Cortex of kidney (tissue), 1 donor: ENCODE data around the gene AMY2B.
"Not testable (repeated sequence)": the region's sequence is repeated elsewhere in the genome, so short reads cannot be mapped to it uniquely, and the experiment has no call there.

ENCODE experiments used
- DNase-seq: peaks from one replicate; lab custom pipeline; 2025; lab: John Stamatoyannopoulos, UW

Gene AMY2B

DNA sequence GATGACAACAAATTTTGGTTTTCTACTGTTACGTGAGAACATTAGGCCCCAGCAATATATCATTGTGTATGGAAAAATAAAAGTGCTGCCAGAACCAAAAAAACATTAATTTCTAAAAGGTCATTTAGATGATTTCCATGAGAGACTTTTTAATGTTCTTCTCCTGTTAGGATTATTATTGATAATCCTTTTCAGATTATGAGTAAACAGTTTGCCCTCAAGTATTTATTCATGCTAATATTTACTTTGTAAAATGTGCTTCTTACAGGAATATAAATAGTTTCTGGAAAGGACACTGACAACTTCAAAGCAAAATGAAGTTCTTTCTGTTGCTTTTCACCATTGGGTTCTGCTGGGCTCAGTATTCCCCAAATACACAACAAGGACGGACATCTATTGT, at the start of gene AMY2B:
AMY2B (plus strand) TSS at position 301 of the 400 bp plus-strand sequence; CDS start at position 315, 14 bp downstream.
- DNase-seq, result not testable (repeated sequence)

- no peak for DNase-seq
Observed at GRCh38 chr1:103523346-103523745, 48.0 kb upstream of the AMY2B start.

DNA sequence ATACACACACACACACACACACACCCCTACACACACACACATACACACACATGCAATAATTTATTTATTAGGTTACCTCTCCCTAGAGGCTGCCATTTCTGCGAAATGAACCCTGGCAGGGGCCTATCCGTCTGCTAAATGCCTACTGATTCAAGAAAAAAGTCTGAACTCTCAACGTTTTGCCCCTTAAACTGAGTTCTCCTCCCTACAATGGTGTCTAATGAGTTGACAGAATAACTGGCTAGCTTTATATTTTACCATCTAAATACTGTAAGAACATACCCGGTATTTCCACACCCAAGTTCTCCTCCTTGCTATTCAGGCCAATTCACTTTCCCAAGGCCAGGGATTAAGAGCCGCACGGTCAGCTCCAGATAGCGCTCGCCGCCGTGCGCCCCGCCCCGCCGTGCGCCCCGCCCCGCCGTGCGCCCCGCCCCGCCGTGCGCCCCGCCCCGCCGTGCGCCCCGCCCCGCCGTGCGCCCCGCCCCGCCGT, 46.2 kb upstream of the AMY2B start:
- DNase-seq, result no peak

- DNase-seq, result no peak
Observed at GRCh38 chr1:103525607-103526507, 45.5 kb upstream of the AMY2B start, which contains the start of gene RNPC3. Gene RNPC3, plus strand, starts transcription at chr1:103525699. Its CDS starts 372 bp downstream, at chr1:103526071.

GRCh38 chr1:103527331-103527730, 44.1 kb upstream of the AMY2B start:
- DNase-seq, result no peak

- DNase-seq, result no peak
Observed at GRCh38 chr1:103529746-103530145, 41.6 kb upstream of the AMY2B start.

GRCh38 chr1:103538226-103538625, 33.2 kb upstream of the AMY2B start:
- DNase-seq, result no peak

DNA sequence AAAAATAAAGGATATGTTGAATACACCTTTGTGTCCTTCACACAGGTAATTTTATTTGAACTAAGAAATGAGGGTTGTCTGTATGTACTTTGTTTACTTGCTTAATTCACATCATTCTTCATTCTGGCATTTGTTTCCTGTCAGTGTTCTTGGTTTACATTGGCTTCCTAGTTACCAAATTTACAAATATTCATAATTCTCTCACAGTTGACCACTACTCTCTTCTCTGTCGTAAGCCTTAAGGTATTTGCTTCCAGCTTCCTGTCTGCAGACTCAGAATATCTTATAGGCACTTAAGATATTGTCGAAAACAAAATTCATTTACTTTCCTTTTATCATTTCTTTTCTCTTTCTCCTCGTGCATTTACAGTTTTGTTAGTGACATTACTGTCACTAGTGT, 30.0 kb upstream of the AMY2B start:
- DNase-seq, result no peak

GRCh38 chr1:103546496-103546895, 24.9 kb upstream of the AMY2B start:
- DNase-seq, result no peak

GRCh38 chr1:103547840-103548239, 23.5 kb upstream of the AMY2B start:
- DNase-seq, result no peak

DNA sequence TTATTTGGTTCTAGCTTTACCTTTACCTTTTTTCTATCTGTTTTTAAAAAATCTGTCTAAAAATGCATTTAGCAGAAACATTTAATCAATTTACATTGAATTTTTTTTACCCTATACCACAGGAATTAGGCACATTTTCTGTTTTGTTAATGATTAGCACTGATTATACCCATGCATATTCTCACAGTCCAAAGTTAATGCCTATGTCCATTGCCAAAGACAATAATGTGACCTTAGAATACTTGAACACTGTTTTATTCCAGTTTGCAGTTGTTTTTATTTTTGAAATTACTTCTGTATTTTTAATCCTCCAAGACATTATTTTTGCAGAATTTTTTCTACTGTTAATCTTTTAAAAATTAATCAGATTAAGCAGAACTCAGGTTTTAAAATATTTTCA, 11.0 kb upstream of the AMY2B start:
- no peak for DNase-seq

- not testable (repeated sequence) for DNase-seq
Observed at GRCh38 chr1:103561124-103561523, 10.3 kb upstream of the AMY2B start.

DNA sequence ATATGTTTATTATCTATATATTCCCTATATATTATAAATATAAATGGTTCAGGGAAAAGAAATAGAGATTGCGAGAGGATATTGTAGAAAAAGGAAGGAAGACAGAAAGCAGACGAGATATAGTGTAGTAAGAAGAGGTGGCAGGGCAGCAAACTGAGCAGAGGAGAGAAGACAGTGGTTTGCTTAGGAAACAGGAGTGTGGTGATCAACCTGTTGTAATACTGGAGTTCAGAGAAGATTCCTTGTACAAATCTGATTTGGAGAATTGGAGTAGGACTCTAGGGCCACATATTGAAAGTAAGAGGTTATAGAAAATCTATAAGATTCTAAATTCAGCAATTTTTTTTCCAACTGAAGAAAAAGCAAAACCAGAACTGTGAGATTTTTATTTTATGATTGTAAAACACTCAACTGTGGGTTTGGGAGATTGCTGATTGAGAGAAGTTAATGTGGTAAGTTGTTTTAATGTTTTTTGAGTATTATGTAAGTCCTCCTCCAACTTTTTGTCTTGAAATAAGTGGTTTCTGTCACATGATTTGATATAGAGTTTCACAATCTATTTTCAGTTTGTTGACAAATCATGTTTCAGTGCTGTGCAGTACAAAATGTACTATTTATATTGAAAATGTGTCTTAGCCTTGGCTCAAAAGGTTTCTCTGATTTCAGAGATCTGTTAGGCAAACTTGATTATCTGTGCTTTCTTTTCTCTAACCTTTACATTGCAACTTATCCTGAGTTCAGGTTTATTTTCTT, 9.6 kb upstream of the AMY2B start:
- DNase-seq, result no peak

- DNase-seq, result no peak
Observed at GRCh38 chr1:103563056-103563455, 8.3 kb upstream of the AMY2B start.

DNA sequence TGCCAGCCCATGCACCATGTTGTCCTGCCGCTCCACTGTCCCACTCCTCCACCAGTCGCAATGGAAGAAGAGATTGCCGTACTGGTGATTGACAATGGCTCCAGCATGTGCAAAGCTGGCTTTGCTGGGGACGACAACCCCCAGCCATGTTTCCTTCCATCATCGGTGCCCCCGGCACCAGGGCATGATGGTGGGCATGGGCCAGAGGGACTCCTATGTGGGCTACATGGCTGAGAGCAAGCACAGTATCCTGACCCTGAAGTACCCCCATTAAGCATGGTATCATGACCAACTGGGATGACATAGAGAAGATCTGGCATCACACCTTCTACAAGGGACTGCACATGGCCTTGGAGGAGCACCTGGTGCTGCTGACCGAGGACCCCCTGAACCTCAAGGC, 1.9 kb upstream of the AMY2B start:
- no peak for DNase-seq

- DNase-seq, result no peak
Observed at GRCh38 chr1:103576065-103576464, 4.7 kb downstream of the AMY2B start.

- not testable (repeated sequence) for DNase-seq
Observed at GRCh38 chr1:103576784-103577183, 5.4 kb downstream of the AMY2B start.

GRCh38 chr1:103582464-103582863, 11.1 kb downstream of the AMY2B start:
- DNase-seq, result no peak

GRCh38 chr1:103583887-103584286, 12.5 kb downstream of the AMY2B start:
- no peak for DNase-seq

DNA sequence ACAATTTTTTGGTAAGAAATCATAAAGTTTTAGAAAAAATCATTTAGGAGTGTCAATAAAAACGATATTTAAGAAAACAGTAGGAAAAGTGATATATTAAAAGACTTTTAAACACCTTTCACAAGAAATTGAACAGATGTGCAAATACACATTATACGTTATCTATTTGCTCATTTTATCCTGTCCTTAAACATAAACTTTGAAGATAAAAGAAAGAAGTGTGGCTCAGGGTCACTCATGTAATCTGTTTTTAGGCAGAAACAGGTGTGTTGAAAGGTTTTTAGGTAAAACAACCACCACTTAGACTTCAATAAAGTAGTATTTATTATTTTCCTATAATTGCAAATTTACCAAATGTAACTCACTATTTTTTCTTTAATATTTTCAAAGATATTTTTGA, 13.1 kb downstream of the AMY2B start:
- DNase-seq, result no peak

DNA sequence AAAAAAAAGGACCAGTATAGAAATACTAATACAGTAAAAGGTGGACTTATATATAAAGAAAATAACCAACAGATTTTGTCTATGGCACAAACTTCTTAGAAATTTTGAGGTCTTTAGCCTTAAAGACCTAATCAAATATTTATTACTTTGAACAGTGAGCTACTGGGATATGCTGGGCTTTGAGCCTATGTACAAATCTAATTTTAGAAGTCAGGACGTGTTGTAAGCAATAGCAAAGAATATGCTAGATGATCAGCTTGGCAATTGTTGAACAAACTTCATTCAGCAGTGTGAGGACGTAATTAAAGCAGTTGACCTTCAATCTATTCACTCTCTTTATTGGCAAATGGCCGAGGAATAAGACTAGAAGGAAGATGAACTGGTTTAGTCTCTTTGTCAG, 31.4 kb downstream of the AMY2B start:
- not testable (repeated sequence) for DNase-seq

GRCh38 chr1:103616362-103616761, 45.0 kb downstream of the AMY2B start:
- DNase-seq, result no peak

GRCh38 chr1:103616994-103617477, 45.6 kb downstream of the AMY2B start, which contains the start of gene AMY2A:
Gene AMY2A, plus strand, starts transcription at chr1:103617427. Its CDS starts 14 bp downstream, at chr1:103617441.
- not testable (repeated sequence) for DNase-seq
